Retina (tissue), 1 donor: ENCODE measurements around the gene ERAL1.
"Not testable (repeated sequence)": the region's sequence is repeated elsewhere in the genome, so short reads cannot be mapped to it uniquely, and the experiment has no call there.

Experiments used
- DNase-seq: peaks from one replicate; pipeline ENCODE4 v3.0.0-alpha.2; 2016

The ERAL1 gene

DNA sequence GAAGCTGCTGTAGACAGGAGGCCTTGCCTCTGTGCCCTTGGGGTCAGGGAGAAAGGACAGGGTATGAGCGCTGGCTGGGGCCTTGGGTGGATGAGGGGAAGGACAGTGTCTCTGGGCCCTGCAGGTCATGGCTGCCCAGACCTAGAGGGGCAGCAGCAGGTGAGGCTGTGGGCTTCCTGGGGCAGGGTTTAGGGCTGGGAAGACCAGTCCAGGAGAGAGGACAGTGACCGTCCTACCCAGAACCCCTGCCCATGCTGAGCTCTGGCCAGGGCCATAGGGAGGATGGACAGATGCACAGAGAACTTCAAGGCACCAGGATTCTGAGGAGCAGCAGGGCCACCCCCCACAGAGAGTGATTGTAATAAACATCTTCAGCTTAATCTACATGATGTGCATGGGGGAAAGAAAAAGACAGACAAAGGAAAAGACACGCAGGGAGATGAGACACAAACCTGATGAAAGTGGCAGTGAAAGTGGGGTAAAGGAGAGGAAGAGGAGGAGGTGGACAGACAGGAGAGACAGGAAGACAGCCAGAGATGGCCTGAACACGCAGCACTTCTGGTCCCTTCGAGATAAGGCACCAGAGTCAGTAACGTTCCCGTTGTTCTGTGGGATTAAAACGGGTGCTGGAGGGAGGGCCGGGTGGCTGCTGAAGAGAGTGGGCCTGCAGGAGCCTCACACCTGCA lies 25.2 kb downstream of the ERAL1 start:
- no peak for DNase-seq

DNA sequence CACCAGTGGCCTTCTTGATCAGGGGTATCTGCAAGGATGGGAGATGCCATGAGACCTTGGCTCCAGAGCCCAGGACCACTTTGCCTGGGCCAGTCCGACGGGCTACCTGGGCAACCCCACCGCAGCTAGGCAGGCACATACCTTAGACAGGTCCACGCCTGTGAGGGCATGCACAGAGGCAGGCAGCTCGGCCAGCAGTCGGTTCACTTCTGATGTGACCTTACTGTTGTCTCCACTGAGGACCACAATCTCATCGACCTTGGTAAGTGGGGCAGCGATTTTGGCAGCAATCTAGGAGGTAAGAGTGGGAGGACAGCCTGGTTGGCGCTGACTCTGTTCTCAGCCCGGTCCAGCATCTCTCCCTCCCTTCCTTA lies 25.7 kb downstream of the ERAL1 start:
- DNase-seq: no peak

DNA sequence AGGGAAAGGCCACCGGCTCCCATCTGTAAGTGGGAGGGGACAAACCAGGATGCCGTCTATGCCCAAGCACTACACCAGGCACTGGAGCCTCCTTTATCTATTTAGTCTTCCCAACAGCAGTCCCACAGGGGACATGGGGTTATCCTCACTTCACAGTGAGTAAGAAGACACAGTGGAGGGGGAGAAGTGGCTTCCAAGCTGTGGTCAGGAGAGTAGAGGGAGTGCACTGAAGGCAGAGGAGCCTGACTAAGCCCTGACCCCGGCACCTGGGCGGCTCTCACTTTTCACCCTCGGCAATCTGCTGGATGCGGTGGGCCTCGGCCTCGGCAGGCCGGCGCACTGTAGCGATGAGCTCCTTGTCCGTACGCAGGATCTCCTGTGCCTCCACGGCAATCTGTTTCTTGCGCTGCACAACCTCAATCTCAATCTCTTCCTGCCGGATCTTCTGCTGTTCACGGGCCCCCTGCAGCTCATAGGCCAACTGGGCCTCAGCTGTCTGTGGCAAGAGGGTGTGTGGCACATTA lies 26.8 kb downstream of the ERAL1 start:
- DNase-seq: no peak

DNA sequence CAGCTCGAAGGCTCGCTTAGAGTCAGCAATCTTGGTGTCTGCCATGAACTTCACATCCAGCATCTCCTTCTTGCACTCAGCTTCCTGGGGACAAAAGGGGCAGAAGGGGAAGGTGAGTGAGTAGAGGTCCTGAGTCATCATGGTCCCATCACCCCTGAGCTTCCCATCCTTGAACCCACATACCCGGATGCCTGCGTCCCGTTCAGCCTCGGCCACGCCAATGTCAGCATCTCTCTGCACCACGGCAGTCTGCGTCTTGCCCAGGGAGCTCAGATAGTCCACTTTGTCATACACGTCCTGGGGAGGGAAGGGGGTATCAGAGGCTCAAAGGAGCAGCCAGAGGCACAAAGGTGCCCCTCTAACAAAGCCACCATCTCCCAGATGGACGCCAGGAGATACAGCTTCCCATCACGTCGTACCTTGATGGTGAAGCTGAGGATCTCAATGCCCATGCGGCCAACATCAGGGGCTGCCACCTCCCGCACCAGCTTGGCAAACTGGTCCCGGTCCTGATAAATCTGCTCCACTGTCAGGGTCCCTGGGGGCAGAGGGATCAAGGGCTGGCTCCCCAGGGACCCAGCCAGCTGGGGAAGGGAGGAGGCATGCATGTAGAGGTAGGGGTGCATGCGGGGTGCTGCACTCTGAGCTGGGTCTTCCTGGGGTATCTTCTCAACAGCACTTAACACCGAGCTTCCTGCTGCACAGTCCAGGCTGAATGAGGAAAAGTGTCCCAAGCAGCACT lies 27.5 kb downstream of the ERAL1 start:
- DNase-seq: no peak

DNA sequence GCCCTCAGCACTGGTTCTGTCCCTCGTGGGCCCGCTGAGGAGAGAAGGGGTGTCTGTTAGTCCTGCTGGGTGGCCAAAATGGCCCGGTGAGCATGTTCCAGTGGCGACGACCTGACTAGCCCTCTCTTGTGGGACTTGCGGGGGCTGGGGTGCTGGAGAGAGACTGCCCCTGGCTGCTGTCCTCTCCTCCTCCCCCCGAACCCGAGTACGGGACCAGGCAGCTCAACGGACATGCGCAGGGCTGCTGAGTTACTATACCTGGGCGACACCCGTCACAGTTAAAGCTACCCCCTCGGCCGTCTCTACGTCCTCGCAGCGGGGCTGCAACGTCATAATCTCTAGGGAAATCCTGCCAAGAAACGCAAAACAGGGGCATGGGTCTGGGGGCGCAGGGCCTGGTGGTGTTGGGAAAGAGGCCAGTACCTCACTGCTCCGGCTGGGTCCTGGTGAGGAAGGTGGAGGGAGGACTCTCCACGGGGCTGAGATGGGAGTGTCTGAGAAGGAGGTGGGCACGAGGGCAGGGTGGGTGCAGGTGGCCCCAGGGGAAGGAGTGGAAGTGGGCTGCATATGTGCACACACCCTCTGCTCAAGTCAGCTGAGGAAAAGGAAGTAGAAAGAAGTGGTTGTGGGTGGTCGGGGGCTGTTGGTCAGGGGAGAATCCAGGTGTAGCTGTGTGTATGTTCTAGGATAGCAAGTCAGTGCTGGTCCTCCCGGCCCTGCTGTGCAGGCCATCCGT lies 29.3 kb downstream of the ERAL1 start:
- no peak for DNase-seq

DNA sequence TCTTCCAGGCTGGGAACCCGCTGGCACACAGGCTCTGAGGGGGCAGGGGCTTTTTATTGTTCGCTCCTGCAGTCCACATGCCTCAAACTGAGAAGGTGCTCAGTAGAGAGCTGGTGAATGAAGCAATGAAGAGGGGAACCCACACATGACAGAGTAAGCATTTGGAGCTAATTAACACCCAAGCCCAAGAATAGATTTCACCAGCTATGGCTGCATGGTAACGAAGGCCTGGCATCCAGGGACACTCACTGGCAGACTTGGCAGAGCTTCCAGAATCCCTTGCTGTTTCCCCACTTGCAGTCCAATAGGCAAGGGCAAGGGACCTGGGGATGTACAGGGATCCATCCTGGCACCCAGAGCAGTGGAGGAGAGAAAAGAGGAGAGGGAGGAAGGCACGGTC lies 30.5 kb downstream of the ERAL1 start:
- DNase-seq: no peak

DNA sequence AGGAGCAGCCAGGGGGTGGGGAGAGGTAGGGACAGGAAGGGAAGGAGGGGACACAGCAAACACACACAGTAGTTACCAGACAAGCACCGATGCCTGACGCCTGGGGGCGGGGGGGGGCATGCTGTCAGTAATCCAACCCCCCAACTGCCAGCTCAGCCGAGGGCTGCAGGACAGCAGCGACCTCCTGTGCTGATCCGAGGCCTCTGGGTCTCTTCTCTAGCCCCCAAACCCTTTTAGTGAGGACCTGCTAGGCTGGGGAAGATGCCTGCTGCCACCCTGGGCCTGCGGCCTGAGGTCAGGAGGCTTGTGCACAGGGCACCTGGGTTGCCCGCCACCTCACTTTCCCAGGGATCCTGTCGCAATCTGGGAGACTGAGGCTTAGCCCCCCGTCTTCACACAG lies 31.1 kb downstream of the ERAL1 start:
- DNase-seq: no peak

DNA sequence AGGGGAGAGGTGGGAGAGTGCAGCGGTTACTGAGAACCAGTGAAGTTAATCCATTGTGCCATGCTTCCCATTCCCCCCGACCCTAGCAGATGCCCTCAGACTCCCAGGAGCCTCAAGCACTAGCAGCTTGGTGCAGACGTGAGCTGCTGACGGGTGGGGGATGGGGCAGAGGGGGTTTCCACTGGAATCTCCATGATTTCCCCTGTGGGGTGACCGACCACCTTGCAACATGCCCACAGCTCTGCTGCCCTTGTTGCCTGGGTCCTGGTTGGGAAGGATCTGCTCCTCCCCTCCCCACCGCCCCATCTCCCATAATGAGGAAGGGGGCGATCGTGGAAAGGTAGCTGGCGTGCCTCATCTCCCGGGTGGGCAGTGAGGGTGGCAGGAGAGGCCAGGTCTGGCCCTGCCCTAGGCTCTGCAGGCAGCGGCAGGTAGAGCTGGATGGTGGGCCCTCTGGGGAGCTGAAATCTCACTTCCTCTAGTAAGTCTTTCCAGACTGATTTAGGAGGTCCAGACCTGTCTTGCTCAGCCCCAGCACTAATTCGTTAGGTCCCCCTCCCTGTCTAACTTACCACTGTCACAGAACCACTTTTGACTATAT lies 33.2 kb downstream of the ERAL1 start:
- no peak for DNase-seq

DNA sequence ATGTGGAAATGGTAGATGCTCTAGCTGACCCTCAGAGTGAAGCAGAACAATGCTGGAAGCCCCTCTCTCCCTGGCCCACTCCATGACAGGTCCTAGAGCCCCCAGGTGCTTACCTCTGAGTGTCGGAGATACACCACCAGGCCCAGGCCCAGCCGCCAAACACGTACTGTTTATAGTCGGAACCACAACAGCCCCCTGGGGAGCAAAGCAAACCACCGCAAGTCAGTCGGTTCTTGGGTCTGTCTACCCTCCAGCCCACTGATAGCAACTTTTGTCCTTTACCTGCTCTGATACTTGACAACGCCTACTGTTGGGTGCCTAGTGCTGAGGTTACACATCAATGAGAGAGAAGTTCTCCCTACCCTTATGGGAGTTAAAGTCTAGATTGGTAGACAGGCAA lies 34.0 kb downstream of the ERAL1 start:
- no peak for DNase-seq

DNA sequence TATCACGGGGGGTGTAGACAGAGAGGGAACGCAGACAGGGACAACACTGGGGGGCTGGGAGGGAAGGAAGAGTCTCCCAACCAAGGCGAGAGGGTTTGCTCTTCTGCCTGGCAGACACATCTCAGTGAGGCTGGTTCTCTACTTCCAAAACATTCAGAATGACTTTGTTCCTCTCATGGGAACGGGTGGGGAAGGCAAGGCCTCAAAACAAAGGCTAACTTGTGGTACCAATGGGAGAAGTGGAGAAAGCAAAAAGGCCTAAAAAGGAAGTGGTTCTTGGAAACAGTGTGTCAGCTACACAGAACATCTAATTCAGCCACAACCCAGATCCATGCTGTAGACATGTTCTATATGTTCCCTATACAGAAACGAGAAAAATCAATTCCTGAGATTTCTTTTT lies 35.2 kb downstream of the ERAL1 start:
- no peak for DNase-seq

DNA sequence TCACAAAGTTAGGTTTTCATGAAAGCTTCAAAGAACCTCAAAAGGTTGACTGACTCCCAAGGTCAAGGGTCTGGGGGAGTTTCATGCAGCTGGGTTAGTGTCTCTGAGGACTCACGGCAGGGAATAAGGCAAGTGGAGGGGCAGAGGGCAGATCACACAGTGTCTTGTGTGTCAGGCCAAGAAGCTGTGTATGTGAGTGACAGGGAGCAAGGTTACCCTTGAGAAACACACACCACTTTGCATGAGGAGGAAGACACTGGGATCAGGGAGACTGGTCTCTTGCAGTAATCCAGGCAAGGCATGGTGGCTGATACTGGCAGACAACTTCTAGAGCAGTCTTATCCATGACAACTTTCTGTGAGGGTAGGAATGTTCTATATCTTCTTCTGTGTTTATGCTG lies 36.4 kb downstream of the ERAL1 start:
- DNase-seq: no peak

DNA sequence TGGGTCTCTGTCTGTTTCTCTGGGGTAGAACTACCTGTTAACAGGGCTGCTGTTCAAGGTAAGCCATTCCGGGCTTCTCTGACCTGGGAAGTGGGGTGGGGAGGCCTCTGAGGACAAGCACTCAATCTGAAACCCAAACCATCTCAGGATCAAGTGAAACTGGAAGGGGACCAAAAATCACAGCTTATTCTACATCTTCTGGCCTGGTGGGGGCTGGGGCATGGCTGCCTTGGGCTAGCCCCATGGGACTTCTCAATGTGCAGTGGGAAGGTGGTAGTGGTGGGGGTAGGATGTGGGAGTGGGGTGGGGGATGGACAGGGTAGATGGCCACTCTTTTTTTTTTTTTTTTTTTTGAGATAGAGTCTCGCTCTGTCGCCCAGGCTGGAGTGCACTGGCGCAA lies 37.2 kb downstream of the ERAL1 start:
- DNase-seq: no peak

DNA sequence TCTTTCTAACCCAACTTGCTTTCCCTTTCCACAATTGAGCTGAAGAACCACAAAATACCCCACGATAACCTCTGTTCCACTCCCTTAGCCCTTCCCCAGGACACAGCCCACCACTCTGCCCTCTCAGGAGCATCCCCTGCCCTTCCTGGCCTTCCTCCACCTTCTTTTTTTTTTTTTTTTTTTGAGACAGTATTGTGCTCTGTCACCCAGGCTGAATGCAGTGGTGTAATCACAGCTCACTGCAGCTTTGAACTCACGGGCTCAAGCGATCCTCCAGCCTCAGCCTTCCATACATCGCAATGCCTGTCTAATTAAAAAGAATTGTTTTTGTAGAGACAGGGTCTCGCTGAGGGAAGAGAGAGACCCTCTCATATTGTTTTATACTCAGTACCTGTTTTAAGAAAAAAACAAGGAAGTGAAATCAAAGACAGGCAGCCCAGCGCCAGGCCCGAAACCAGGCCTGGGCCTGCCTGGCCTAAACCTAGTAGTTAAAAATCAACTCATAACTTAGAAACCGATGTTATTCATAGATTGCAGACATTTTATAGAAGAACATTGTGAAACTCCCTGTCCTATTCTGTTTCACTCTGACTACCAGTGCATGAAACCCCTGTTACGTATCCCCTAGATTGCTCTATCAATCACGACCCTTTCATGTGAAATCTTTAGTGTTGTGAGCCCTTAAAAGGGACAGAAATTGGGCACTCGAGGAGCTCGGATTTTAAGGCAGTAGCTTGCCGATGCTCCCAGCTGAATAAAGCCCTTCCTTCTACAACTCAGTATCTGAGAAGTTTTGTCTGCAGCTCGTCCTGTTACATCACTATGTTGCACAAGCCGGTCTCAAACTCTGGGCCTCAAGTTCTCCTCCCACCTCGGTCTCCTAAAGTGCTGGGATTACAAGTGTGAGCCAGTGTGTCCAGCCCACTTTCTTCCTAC lies 38.7 kb downstream of the ERAL1 start:
- DNase-seq: not testable (repeated sequence)

DNA sequence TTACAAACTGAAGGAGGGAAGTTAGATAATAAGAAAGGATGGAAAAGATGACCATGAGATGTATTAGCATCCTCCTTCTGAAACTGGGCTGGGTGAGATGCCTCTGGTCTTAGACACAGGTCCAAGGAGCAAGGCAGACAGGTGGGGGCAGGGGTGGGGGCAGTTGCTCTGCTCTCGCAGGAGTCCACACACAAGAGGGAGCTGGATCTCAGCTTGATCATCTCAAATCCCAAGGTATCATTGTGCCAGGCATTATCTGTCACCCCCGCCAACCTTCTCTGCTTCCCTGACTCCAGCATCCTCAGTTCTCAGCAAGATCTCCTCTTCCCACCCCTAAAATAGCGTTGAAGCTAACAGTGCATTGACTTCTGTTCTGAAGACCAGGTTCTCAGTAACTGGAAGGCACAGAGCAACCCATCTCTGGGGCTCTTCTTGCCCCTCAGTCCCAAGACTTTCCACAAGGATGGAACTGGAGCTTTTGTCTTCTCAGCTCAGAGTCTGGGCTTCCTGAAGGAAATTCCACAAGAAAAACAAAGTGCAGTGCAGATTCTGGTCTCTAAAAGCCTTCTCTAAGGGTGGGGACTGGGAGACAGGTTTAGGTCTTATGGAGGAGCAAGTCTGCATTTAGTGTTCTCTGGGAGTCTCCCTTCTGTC lies 41.1 kb downstream of the ERAL1 start:
- peak; percentile 21 for DNase-seq

DNA sequence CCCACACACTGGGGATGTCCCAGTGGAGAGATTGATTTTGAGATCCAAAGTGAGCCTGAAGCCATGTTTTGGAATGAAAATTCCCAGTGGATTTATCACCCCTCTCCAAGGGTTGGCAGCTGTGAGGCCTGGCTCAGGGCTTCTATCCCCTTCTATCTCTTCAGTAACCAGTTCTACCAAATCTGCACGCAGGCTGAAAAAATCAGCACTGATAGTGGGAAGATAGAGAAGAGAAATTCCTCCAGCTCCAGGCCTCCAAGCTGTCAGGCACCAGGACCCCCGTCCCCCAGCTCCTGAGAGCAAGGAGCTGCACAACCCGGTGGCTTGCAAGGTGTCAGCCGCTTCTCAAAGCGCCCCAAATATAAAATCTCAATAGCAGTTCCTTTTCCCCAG lies 41.7 kb downstream of the ERAL1 start:
- no peak for DNase-seq

DNA sequence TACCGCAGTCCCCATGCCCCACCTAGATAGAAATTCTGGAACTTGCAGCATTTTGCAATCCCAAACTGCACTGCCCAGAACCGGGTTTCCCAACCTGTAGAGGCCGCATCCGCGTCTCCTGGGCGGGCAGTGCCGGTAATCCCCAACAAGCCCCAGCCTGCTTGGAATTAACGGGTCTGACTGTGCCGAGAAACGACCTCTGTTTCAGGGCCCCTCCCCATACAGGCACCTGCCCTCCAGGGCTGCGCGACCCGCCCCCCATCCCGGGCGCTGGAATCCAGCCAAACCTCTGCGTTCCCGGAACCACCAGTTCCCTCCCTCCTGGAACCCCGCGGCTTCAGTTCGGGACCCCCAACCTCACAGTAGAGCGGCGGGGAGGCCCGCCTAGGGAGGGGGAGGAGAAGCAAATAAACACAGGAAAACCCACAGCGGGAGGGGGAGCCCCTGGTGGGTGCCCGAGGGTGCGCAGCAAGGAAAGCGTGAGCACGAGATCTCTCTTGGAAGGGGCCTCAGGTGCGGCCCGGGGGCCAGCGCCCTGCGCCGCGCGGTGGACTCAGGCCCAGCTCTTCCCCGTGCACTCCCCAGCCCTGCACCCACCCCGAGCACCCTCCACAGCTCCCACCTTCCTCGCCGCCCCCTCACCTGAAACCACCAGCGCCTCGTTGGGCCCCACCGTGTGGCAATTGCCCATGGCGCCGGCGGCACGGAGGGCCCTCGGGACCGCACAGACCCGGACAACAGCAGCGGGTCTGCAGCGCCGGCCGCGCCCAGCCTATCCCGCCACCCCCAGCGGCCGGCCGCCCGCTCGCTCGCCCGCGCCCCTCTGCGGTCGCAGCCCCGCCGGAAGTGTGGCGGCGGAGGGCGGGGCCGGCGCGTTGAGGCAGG lies 42.3 kb downstream of the ERAL1 start, which contains the start of gene FLOT2:
FLOT2 (minus strand) TSS at position 850 of the 885 bp plus-strand sequence; CDS start at position 691, 159 bp downstream.
- peak; percentile 79 for DNase-seq

DNA sequence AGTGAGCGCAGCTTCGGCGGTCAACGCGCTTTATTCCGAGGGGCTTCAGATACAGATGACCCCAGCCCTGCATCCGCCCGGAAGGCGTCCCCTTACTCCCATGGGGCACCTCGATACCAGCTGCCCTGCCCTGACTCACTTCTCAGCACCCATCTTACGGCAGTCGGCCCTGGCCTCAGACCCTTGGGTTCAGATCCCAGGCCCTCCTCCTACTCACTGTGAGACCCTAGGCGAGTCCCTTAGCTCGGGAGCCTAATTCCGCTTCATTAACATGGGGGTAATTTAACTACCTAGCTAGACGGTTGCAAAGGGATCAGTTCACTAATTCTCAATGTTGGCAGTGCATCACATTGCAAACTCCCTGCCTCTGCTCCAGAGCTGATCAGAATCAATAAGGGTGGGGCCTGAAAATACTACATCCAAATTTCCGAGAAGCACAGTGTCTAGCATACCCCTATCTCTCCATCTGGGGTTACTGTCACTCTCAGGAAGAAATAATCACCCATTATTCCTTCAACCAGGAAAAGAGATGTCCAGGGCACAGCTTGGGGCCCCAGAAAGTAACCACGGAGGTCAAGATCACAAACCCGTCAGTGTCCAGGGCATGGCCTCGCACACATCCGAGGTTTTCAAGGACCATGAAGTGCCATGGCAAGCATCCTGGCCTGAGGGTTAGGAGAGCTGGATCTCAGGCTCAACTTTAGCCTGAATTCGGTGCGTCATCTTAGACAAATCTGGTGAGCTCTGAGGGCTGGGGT lies 43.1 kb downstream of the ERAL1 start:
- no peak for DNase-seq

DNA sequence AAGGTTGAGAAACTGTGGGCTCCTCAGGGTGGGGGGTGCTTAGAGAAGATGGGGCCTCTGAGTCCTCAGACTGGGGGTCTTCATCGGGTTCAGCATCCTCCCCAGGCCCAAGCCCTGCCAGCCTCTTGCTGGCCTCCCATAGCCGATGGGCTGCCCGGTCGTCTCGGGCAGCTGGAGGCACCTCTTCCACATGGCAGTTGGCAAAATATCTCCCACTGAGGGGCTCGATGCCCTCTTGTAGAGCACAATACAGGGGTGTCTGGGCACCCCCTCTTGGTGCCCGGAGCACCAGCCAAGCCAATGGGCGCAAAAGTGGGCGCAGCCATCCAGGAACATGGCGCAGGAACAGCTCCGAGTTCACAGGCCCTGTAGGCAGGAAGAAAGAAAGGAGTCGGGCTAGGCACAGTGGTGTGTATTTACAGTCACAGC lies 43.7 kb downstream of the ERAL1 start:
- no peak for DNase-seq

DNA sequence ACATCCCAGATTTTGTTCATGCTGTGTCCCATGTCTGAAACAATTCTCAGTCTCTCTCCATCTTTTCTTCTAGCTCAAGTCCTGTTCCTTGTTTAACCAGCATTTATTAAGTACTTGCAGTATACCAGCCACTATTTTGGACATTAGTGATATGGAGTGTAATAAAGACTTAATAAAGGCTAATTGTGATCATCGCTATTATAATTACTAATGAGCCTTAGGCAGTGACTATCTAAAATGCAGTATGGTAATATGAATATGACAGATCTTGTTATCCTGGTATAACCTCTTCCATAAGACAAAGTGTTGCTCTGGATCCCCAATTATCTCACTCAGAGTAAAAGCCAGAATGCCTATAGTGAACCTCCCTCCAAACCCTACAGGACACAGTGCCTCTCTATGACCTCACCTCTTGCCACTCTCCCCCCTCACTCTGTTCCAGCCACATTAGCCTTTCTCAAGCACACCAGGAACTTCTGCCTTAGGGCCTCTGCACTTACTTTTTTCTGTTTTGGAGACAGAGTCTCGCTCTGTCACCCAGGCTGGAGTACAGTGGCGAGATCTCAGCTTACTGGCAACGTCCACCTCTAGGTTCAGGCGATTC lies 44.5 kb downstream of the ERAL1 start:
- no peak for DNase-seq
